Measurements from ENCODE around the gene CARS1. TPM values are rescaled to one million over a fixed set of nuclear protein-coding genes. Genes with fewer than 3 reads are reported as not detected.

Gene CARS1
- total and polyA plus RNA-seq, 5 donors from 2014 or later = 39.6 to 58.0 (median 42.9) TPM

DNA sequence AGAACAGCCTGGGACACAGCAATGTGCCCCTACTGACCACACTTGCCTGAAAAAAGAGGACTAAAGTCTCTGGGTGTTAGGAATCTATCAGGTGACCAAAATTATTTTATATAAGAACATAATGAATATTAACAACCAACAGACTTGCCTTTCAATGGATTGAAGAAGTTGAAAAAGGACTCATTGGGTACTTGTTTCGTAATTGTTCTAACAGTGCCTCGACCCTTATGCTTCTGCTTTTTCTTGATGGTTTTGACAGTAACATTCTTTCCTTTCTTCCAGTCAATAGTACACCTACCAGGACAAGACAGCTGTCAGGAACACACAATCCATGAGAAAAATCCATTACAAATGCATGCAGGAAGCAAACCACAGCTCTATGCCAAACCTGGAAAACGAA is 99.0 kb downstream of the CARS1 start:
- H3K27ac Mint-ChIP-seq = peak overlapping the region in 1 of 3 donors; percentile 26
- H3K4me1 Mint-ChIP-seq = peaks cover 10 to 15% (median 12%) of the 10 kb centered on the region in 4 donors
- ATAC-seq (ENCODE audit: low read depth in 2 of 2) (no peak), DNase-seq (no peak)
- Histone ChIP-seq H3K27ac (ENCODE audit: insufficient read depth, low read length, poor library complexity, severe bottlenecking) (no peak overlapping the region), H3K4me3 (ENCODE audit: low read depth, low read length) (no peak overlapping the region), H3K9me3 (ENCODE audit: control insufficient read depth in 2 of 2, low read length in 2 of 2) (no peaks in the 10 kb centered on the region), H3K4me1 (ENCODE audit: control insufficient read depth, insufficient read depth, low read length, poor library complexity, severe bottlenecking) (no peaks in the 10 kb centered on the region), H3K36me3 (ENCODE audit: control insufficient read depth, insufficient read depth, low read length) (peaks cover 98% of the 10 kb centered on the region), H3K27me3 (ENCODE audit: control insufficient read depth, insufficient read depth, low read length) (no peaks in the 10 kb centered on the region)
- H3K9me3 Mint-ChIP-seq = no peaks in the 10 kb centered on the region
- H3K4me3 Mint-ChIP-seq = no peak overlapping the region
- peaks cover 71% of the 10 kb centered on the region for H3K36me3 Mint-ChIP-seq
- no peaks in the 10 kb centered on the region for H3K27me3 Mint-ChIP-seq

DNA sequence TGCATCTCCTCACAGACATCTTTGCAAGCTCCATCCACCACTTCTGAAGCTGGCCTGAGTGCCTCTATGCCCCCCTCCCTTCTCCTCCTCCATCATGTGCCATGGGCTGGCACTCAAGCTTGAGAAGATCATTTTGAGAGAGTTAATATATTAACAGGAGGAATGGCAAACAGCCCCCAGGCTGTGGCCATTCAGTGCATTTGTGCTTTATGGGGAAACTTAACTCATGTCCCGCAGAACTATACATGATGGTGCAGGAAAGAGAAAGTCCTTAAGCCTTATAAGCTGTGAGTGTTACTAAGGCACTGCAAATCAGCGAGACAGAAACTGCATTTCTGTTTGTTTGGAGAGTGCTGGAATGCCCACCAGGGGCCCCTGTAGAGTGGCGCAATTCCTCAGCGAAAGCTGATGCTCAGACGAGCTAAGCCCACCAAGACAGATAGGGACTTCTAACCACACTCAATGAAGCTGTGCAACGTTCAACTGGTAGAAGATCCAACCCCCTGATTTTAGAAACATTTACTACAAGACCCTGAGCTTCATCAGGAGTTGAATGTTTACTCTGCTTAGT is 101.2 kb downstream of the CARS1 start:
- Histone ChIP-seq H3K27ac (ENCODE audit: insufficient read depth, low read length, poor library complexity, severe bottlenecking) (no peak overlapping the region), H3K9me3 (ENCODE audit: control insufficient read depth in 2 of 2, low read length in 2 of 2) (no peaks in the 10 kb centered on the region), H3K4me3 (ENCODE audit: low read depth, low read length) (no peak overlapping the region), H3K27me3 (ENCODE audit: control insufficient read depth, insufficient read depth, low read length) (no peaks in the 10 kb centered on the region), H3K36me3 (ENCODE audit: control insufficient read depth, insufficient read depth, low read length) (peaks cover 100% of the 10 kb centered on the region), H3K4me1 (ENCODE audit: control insufficient read depth, insufficient read depth, low read length, poor library complexity, severe bottlenecking) (peaks cover 11% of the 10 kb centered on the region)
- ATAC-seq (ENCODE audit: low read depth in 2 of 2) (no peak), DNase-seq (no peak)
- no peaks in the 10 kb centered on the region for H3K27me3 Mint-ChIP-seq
- no peaks in the 10 kb centered on the region for H3K9me3 Mint-ChIP-seq
- H3K27ac Mint-ChIP-seq = peak overlapping the region in 1 of 3 donors; percentile 62
- H3K4me3 Mint-ChIP-seq = peak overlapping the region in 1 of 4 donors; percentile 16
- peaks cover 10 to 25% (median 17%) of the 10 kb centered on the region in 4 donors for H3K4me1 Mint-ChIP-seq
- peaks cover 70% of the 10 kb centered on the region for H3K36me3 Mint-ChIP-seq

DNA sequence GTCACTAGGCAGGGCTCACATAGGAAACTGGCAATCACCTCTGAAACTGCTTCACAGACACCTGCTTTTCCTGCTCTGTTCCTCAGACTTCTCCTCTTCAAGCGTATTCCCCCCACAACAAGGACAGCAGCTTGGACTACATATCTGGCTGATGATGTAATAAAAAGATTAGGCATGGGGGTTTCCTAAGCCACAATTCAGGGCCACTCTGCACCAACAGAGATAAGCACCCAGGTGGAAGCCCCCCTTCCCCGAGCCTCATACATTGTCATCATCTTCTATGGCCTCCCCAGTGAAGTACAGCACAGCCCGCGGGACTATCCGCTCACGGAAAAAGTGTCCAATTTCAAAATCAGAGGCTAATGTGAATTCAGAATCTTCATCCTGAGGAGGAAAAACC is 103.0 kb downstream of the CARS1 start:
- DNase-seq (no peak), ATAC-seq (ENCODE audit: low read depth in 2 of 2) (no peak)
- Mint-ChIP-seq H3K36me3 (peaks cover 66% of the 10 kb centered on the region), H3K4me1 (peaks cover 9 to 36% (median 20%) of the 10 kb centered on the region in 4 donors), H3K4me3 (no peak overlapping the region), H3K27ac (peak overlapping the region in 1 of 3 donors; percentile 23), H3K9me3 (no peaks in the 10 kb centered on the region), H3K27me3 (no peaks in the 10 kb centered on the region)
- no peaks in the 10 kb centered on the region for H3K27me3 ChIP-seq (ENCODE audit: control insufficient read depth, insufficient read depth, low read length)
- H3K4me1 ChIP-seq (ENCODE audit: control insufficient read depth, insufficient read depth, low read length, poor library complexity, severe bottlenecking) = peaks cover 11% of the 10 kb centered on the region
- no peak overlapping the region for H3K4me3 ChIP-seq (ENCODE audit: low read depth, low read length)
- H3K27ac ChIP-seq (ENCODE audit: insufficient read depth, low read length, poor library complexity, severe bottlenecking) = no peak overlapping the region
- peaks cover 99% of the 10 kb centered on the region for H3K36me3 ChIP-seq (ENCODE audit: control insufficient read depth, insufficient read depth, low read length)
- H3K9me3 ChIP-seq (ENCODE audit: control insufficient read depth in 2 of 2, low read length in 2 of 2) = no peaks in the 10 kb centered on the region

DNA sequence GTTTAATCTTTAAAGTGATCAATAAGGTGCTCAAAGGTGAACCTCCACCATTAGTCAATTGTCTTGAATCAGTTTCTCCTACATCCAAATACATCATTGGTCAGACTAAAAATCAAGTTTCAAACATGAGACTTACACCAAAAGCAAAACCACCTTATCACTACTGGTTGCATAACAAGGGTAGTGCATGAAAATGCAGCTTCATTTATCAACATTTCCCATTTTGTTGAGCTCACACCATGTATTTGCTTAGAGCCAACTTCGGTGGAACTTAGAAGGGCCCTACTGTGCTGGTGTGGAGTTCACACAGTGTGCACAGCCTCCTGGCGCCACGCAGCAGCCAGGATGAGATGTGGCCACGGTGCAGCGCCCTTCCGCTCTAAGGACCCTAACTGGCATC is 104.9 kb downstream of the CARS1 start:
- peaks cover 11% of the 10 kb centered on the region for H3K4me1 ChIP-seq (ENCODE audit: control insufficient read depth, insufficient read depth, low read length, poor library complexity, severe bottlenecking)
- no peaks in the 10 kb centered on the region for H3K27me3 ChIP-seq (ENCODE audit: control insufficient read depth, insufficient read depth, low read length)
- ATAC-seq (ENCODE audit: low read depth in 2 of 2) = no peak
- no peak overlapping the region for H3K4me3 ChIP-seq (ENCODE audit: low read depth, low read length)
- no peak for DNase-seq
- Mint-ChIP-seq H3K27me3 (no peaks in the 10 kb centered on the region), H3K27ac (peak overlapping the region in 2 of 3 donors; percentile 51 to 71), H3K4me3 (no peak overlapping the region), H3K4me1 (peaks cover 15 to 47% (median 26%) of the 10 kb centered on the region in 4 donors), H3K36me3 (peaks cover 58% of the 10 kb centered on the region), H3K9me3 (no peaks in the 10 kb centered on the region)
- H3K9me3 ChIP-seq (ENCODE audit: control insufficient read depth in 2 of 2, low read length in 2 of 2) = no peaks in the 10 kb centered on the region
- no peak overlapping the region for H3K27ac ChIP-seq (ENCODE audit: insufficient read depth, low read length, poor library complexity, severe bottlenecking)
- peaks cover 99% of the 10 kb centered on the region for H3K36me3 ChIP-seq (ENCODE audit: control insufficient read depth, insufficient read depth, low read length)

DNA sequence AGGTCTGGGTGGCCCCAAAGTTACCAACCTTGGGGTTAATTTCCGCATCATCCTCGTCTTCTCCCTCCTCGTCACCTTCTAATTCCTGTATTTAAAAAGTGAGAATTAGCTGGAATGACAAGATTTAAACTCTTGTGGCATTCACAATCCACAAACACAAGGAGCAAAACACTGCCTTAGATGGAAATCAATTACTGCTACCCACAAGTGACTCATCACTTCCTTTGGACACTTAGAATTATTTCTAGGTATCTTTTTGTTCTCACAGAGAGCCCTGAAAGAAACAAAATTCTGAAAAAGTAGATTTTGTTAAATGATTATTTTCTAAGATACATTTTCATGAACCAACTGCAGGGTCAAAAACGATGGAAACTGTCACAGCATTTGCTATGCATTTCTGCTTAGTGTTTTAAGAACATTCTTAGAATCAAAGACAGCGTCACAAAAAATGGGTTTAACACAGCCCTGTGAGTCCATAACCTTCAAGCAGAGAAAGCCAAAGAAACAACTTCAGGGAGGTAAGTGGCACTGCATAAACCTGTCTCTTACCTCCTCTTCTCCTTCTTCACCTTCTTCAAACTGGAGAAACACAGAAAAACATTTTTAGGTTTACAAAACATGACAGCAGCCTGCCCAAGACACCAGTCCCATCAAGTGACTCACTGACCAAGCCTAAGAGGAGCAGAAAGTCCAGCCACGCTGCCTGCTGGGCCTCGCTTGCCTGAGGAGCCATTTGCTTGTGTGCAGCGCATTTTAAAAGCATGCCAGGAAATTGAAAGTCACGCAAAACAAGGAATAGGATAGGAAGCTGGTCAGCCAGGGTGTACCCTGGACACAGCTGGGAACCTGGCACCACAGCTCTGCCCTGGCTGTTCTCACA is 105.8 kb downstream of the CARS1 start:
- Histone ChIP-seq H3K27me3 (ENCODE audit: control insufficient read depth, insufficient read depth, low read length) (no peaks in the 10 kb centered on the region), H3K4me1 (ENCODE audit: control insufficient read depth, insufficient read depth, low read length, poor library complexity, severe bottlenecking) (peaks cover 14% of the 10 kb centered on the region), H3K4me3 (ENCODE audit: low read depth, low read length) (no peak overlapping the region), H3K9me3 (ENCODE audit: control insufficient read depth in 2 of 2, low read length in 2 of 2) (no peaks in the 10 kb centered on the region), H3K36me3 (ENCODE audit: control insufficient read depth, insufficient read depth, low read length) (peaks cover 99% of the 10 kb centered on the region), H3K27ac (ENCODE audit: insufficient read depth, low read length, poor library complexity, severe bottlenecking) (no peak overlapping the region)
- H3K27ac Mint-ChIP-seq = peak overlapping the region; percentile 7 to 86 (median 79)
- no peak for DNase-seq
- H3K9me3 Mint-ChIP-seq = no peaks in the 10 kb centered on the region
- no peaks in the 10 kb centered on the region for H3K27me3 Mint-ChIP-seq
- H3K36me3 Mint-ChIP-seq = peaks cover 58% of the 10 kb centered on the region
- ATAC-seq (ENCODE audit: low read depth in 2 of 2) = peak in 1 of 2 donors; percentile 25
- no peak overlapping the region for H3K4me3 Mint-ChIP-seq
- H3K4me1 Mint-ChIP-seq = peaks cover 17 to 53% (median 30%) of the 10 kb centered on the region in 4 donors

Other genes starting within 250 kb of the CARS1 start
- gene CDKN1C, start 171.6 kb downstream of the CARS1 start, total RNA-seq = 4.1 TPM
- 1 to 10 TPM; 1.1 to 1.3 (median 1.2) TPM for gene CDKN1C, start 171.6 kb downstream of the CARS1 start, polyA plus RNA-seq
- 1.3 TPM for gene PHLDA2, start 128.0 kb downstream of the CARS1 start, total RNA-seq
- gene PHLDA2, start 128.0 kb downstream of the CARS1 start, polyA plus RNA-seq = 1 to 10 TPM; 1.1 to 3.4 (median 1.4) TPM
- gene NAP1L4, start 65.1 kb downstream of the CARS1 start, total RNA-seq = 351 TPM
- gene NAP1L4, start 65.1 kb downstream of the CARS1 start, polyA plus RNA-seq = 100 to 1,000 TPM; 210 to 266 (median 227) TPM
- gene OSBPL5, start 107.9 kb upstream of the CARS1 start, total RNA-seq = 2.2 TPM
- gene OSBPL5, start 107.9 kb upstream of the CARS1 start, polyA plus RNA-seq = under 1 TPM in 2 of 4 donors, not detected in 2; 0.22 to 0.23 TPM
- not detected for gene MRGPRG, start 161.4 kb upstream of the CARS1 start, total RNA-seq
- not detected for gene MRGPRG, start 161.4 kb upstream of the CARS1 start, polyA plus RNA-seq
- gene MRGPRE, start 175.0 kb upstream of the CARS1 start, total RNA-seq = not detected
- gene MRGPRE, start 175.0 kb upstream of the CARS1 start, polyA plus RNA-seq = not detected